ENCODE data around the gene SSC5D. TPM values are rescaled to one million over a fixed set of nuclear protein-coding genes. Genes with fewer than 3 reads are reported as not detected.

SSC5D gene
- total and polyA plus RNA-seq, 10 of the 15 experiments (the other 5 are each of a cell fraction or from before 2014, with no cell fraction given): 0.03 to 0.13 (median 0.05) TPM; not detected in 4

DNA sequence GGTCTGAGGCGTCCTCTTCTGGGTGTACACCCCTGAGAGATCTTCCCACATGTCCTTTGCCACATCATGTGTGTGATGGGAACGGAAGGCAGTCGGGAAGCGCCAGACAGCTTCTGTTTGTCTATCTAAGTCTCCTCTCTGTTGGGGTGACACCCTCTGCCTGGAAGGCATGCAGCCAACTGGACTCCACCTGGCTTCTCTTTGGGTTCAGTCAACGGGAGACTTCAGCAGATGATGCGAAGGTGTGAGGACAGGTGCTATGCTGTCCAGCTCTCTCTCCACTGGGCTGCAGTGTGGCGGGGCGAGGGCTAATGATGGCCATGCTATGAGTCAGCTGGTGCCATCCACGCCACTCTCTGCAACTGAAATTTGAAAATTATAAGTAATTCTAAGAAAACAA, 71.4 kb downstream of the SSC5D start:
- ATAC-seq: no peak
- H3K27ac ChIP-seq (ENCODE audit: control insufficient read depth, insufficient read depth): no peak overlapping the region
- no peaks in the 10 kb centered on the region for H3K27me3 ChIP-seq (replicated peaks in 1 of 2; ENCODE audit: control insufficient read depth in 2 of 2, insufficient read depth in 2 of 2, low read length in 1 of 2)
- POLR2A ChIA-PET: no interaction called here
- H3K9ac ChIP-seq (ENCODE audit: control insufficient read depth, insufficient read depth, low read length): no peak overlapping the region
- SMC1A ChIA-PET (ENCODE audit: uncharacterized antibody, unreplicated experiment): no interaction called here
- RAD21 ChIA-PET (ENCODE audit: unreplicated experiment): no interaction called here
- H3K4me3 ChIP-seq: no peak overlapping the region
- WGBS (ENCODE audit: insufficient coverage, insufficient replicate concordance, low lambda C conversion rate, missing lambda C conversion rate): 47% methylated on average over 9 of the region's 9 CpGs
- intact Hi-C loops (cut with micrococcal nuclease; ENCODE audit: unreplicated experiment) (no loop called here), in situ Hi-C loops (cut with MboI) (no loop called here)
- H3K4me2 ChIP-seq (ENCODE audit: control insufficient read depth, insufficient read depth): no peak overlapping the region
- H3K4me1 ChIP-seq (ENCODE audit: control insufficient read depth, insufficient read depth, low read length): no peaks in the 10 kb centered on the region
- H3K79me2 ChIP-seq (ENCODE audit: control insufficient read depth, insufficient read depth, low read length): no peaks in the 10 kb centered on the region
- no peaks in the 10 kb centered on the region for H4K20me1 ChIP-seq (ENCODE audit: control insufficient read depth, insufficient read depth)
- CTCF ChIA-PET: no interaction called here
- no peaks in the 10 kb centered on the region for H3K36me3 ChIP-seq (ENCODE audit: control insufficient read depth in 2 of 2, insufficient read depth in 2 of 2, low read length in 1 of 2)
- no peak for FAIRE-seq
- H2AFZ ChIP-seq (ENCODE audit: control insufficient read depth, low read depth, low read length): no peak overlapping the region
- DNase-seq (ENCODE audit: low read depth, low spot score): no peak
- H3K9me3 ChIP-seq (replicated peaks; ENCODE audit: control insufficient read depth, insufficient read depth, low read length): no peaks in the 10 kb centered on the region
- BruUV-seq (replicated peaks): no TSS peak
- no peak for TF ChIP-seq ZSCAN29 (IDR thresholded peaks at IDR 0.05)
- TF ChIP-seq, protein P1, sequence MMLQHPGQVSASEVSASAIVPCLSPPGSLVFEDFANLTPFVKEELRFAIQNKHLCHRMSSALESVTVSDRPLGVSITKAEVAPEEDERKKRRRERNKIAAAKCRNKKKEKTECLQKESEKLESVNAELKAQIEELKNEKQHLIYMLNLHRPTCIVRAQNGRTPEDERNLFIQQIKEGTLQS (IDR thresholded peaks at IDR 0.05; ENCODE audit: borderline replicate concordance, extremely low read depth, low read depth, low read length): no peak
- no peak for TF ChIP-seq CBFB (IDR thresholded peaks at IDR 0.05; ENCODE audit: low read depth)
- TF ChIP-seq CREM (IDR thresholded peaks at IDR 0.05; ENCODE audit: low read depth): no peak
- TF ChIP-seq, protein P2, sequence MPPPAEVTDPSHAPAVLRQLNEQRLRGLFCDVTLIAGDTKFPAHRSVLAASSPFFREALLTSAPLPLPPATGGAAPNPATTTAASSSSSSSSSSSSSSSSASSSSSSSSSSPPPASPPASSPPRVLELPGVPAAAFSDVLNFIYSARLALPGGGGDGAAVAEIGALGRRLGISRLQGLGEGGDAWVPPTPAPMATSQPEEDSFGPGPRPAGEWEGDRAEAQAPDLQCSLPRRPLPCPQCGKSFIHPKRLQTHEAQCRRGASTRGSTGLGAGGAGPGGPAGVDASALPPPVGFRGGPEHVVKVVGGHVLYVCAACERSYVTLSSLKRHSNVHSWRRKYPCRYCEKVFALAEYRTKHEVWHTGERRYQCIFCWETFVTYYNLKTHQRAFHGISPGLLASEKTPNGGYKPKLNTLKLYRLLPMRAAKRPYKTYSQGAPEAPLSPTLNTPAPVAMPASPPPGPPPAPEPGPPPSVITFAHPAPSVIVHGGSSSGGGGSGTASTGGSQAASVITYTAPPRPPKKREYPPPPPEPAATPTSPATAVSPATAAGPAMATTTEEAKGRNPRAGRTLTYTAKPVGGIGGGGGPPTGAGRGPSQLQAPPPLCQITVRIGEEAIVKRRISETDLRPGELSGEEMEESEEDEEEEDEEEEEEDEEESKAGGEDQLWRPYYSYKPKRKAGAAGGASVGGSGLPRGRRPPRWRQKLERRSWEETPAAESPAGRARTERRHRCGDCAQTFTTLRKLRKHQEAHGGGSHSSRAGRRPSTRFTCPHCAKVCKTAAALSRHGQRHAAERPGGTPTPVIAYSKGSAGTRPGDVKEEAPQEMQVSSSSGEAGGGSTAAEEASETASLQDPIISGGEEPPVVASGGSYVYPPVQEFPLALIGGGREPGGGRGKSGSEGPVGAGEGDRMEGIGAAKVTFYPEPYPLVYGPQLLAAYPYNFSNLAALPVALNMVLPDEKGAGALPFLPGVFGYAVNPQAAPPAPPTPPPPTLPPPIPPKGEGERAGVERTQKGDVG (CRISPR knock-in tag; IDR thresholded peaks at IDR 0.05): no peak
- no peak for TF ChIP-seq HSF1 (IDR thresholded peaks at IDR 0.05; ENCODE audit: low read depth, low read length)
- TF ChIP-seq MTA2 (IDR thresholded peaks at IDR 0.05; ENCODE audit: low read depth): no peak
- TF ChIP-seq BACH1 (IDR thresholded peaks at IDR 0.05; ENCODE audit: borderline replicate concordance): no peak
- TF ChIP-seq E2F8 (IDR thresholded peaks at IDR 0.05; ENCODE audit: low read depth, partially characterized antibody): no peak
- TF ChIP-seq MYB (IDR thresholded peaks at IDR 0.05; ENCODE audit: borderline replicate concordance, low read depth, low read length): no peak
- no peak for TF ChIP-seq TCF3 (IDR thresholded peaks at IDR 0.05; ENCODE audit: borderline replicate concordance, insufficient read depth, low read depth, low read length)
- TF ChIP-seq PAX5 (IDR thresholded peaks at IDR 0.05; ENCODE audit: borderline replicate concordance, low read depth, low read length): no peak
- TF ChIP-seq SIX5 (IDR thresholded peaks at IDR 0.05; ENCODE audit: low read depth, low read length, severe bottlenecking): no peak
- TF ChIP-seq PKNOX1 (IDR thresholded peaks at IDR 0.05): no peak
- TF ChIP-seq SMAD1 (IDR thresholded peaks at IDR 0.05; ENCODE audit: low read depth, partially characterized antibody): no peak
- TF ChIP-seq ZNF622 (IDR thresholded peaks at IDR 0.05): no peak
- TF ChIP-seq KDM1A (IDR thresholded peaks at IDR 0.05; ENCODE audit: borderline replicate concordance): no peak

Measured in GM12878 (cell line).